CMK (cell line): Measurements from ENCODE around the gene KRTAP29-1.

Experiments
- DNase-seq: peaks from one replicate; pipeline ENCODE4 v3.0.0-alpha.2; 2010; ENCODE audit warnings: low read depth

The KRTAP29-1 gene

GRCh38 chr17:41328207-41328606, 25.6 kb upstream of the KRTAP29-1 start:
- DNase-seq, result no peak

- no peak for DNase-seq
Observed at GRCh38 chr17:41327411-41328120, 24.9 kb upstream of the KRTAP29-1 start.

- no peak for DNase-seq
Observed at GRCh38 chr17:41326173-41327145, 23.8 kb upstream of the KRTAP29-1 start.

GRCh38 chr17:41325611-41326010, 23.0 kb upstream of the KRTAP29-1 start:
- DNase-seq, result no peak

- DNase-seq, result no peak
Observed at GRCh38 chr17:41325126-41325525, 22.5 kb upstream of the KRTAP29-1 start.

- DNase-seq, result no peak
Observed at GRCh38 chr17:41324180-41325075, 21.8 kb upstream of the KRTAP29-1 start.

GRCh38 chr17:41322903-41323895, 20.5 kb upstream of the KRTAP29-1 start:
- no peak for DNase-seq

- peak; percentile 2 for DNase-seq
Observed at GRCh38 chr17:41322094-41322902, 19.6 kb upstream of the KRTAP29-1 start.

GRCh38 chr17:41318231-41318630, 15.6 kb upstream of the KRTAP29-1 start:
- no peak for DNase-seq

GRCh38 chr17:41315814-41316445, 13.3 kb upstream of the KRTAP29-1 start:
- no peak for DNase-seq

GRCh38 chr17:41315204-41315794, 12.6 kb upstream of the KRTAP29-1 start, which contains the start of gene KRTAP17-1:
TSS of gene KRTAP17-1 (minus strand) at chr17:41315710. CDS start at chr17:41315650, 60 bp downstream.
- DNase-seq, result no peak

- DNase-seq, result no peak
Observed at GRCh38 chr17:41311111-41311510, 8.5 kb upstream of the KRTAP29-1 start.

GRCh38 chr17:41308918-41309359, 6.3 kb upstream of the KRTAP29-1 start, which contains the start of gene KRTAP16-1:
TSS of gene KRTAP16-1 (minus strand) at chr17:41309309. CDS start at chr17:41309253, 56 bp downstream.
- no peak for DNase-seq

- DNase-seq, result no peak
Observed at GRCh38 chr17:41308251-41308917, 5.7 kb upstream of the KRTAP29-1 start.

- DNase-seq, result no peak
Observed at GRCh38 chr17:41307647-41308046, 5.0 kb upstream of the KRTAP29-1 start.

- no peak for DNase-seq
Observed at GRCh38 chr17:41304091-41304490, 1.4 kb upstream of the KRTAP29-1 start.

- DNase-seq, result no peak
Observed at GRCh38 chr17:41302981-41303380, 330 bp upstream of the KRTAP29-1 start.

- no peak for DNase-seq
Observed at GRCh38 chr17:41301204-41301790, 1.4 kb downstream of the KRTAP29-1 start.
